Mesenchymal stem cell (in vitro differentiated cells and primary cell): ENCODE data around the gene AKAP6.
A peak's percentile ranks its signal among the peaks of the same experiment; 100 is the strongest.

Source experiments
- DNase-seq: peaks from one replicate; pipeline ENCODE4 v3.0.0-alpha.2; 2013
- H2AFZ ChIP-seq: one replicate; pipeline ENCODE4 v1.6.1; 2013; ENCODE audit warnings: low read depth, mild to moderate bottlenecking, control low read depth, inconsistent platforms, low read length, moderate library complexity
- H2AK5ac ChIP-seq: 2 replicates; pipeline ENCODE4 v1.6.1; 2013; ENCODE audit warnings: low read length, moderate library complexity, mild to moderate bottlenecking, inconsistent platforms; ENCODE audit not compliant: severe bottlenecking
- H2BK120ac ChIP-seq: one replicate; pipeline ENCODE4 v1.6.1; 2013; ENCODE audit warnings: low read depth, mild to moderate bottlenecking, inconsistent platforms, low read length, moderate library complexity
- H2BK12ac ChIP-seq, 2 experiments: one replicate each; pipeline ENCODE4 v1.6.1; 2013; ENCODE audit warnings: inconsistent platforms in 2 of 2, low read length in 2 of 2, mild to moderate bottlenecking in 2 of 2, moderate library complexity in 2 of 2, control low read depth in 1 of 2
- H2BK15ac ChIP-seq: one replicate; pipeline ENCODE4 v1.6.1; 2013; ENCODE audit warnings: mild to moderate bottlenecking, low read depth, inconsistent platforms; ENCODE audit not compliant: poor library complexity, severe bottlenecking
- H2BK5ac ChIP-seq: 2 replicates; pipeline ENCODE4 v1.6.1; 2013; ENCODE audit warnings: low read depth, mild to moderate bottlenecking, low read length, control low read depth, inconsistent platforms; ENCODE audit not compliant: poor library complexity, severe bottlenecking
- H3K14ac ChIP-seq, 2 experiments: one replicate each; pipeline ENCODE4 v1.6.1; 2013; ENCODE audit warnings: inconsistent platforms in 2 of 2, low read length in 2 of 2, control low read depth in 1 of 2, mild to moderate bottlenecking in 1 of 2, moderate library complexity in 1 of 2
- H3K18ac ChIP-seq, 2 experiments: one replicate each; pipeline ENCODE4 v1.6.1; 2013; ENCODE audit warnings: inconsistent platforms in 2 of 2, low read length in 2 of 2, control low read depth in 1 of 2, low read depth in 1 of 2, mild to moderate bottlenecking in 1 of 2
- H3K23ac ChIP-seq, 2 experiments: one replicate each; pipeline ENCODE4 v1.6.1; 2013; ENCODE audit warnings: inconsistent platforms in 2 of 2, low read length in 2 of 2, mild to moderate bottlenecking in 2 of 2, moderate library complexity in 2 of 2, control low read depth in 1 of 2
- H3K27ac ChIP-seq: 2 replicates; pipeline ENCODE4 v1.5.1; 2013; ENCODE audit warnings: mild to moderate bottlenecking, moderate library complexity, low read length, control low read depth, inconsistent platforms; ENCODE audit not compliant: poor library complexity, severe bottlenecking
- H3K27me3 ChIP-seq, 2 experiments: 2 replicates each; pipeline versions ENCODE4 v1.6.1 to v1.7.0; 2013; ENCODE audit warnings: low read length in 2 of 2, mild to moderate bottlenecking in 2 of 2, moderate library complexity in 2 of 2, control low read depth in 1 of 2, inconsistent platforms in 1 of 2; ENCODE audit not compliant: control insufficient read depth in 1 of 2, insufficient read depth in 1 of 2
- H3K36me3 ChIP-seq, 2 experiments: 2 replicates each; pipeline versions ENCODE4 v1.6.1 to v1.7.0; 2013; ENCODE audit warnings: low read length in 2 of 2, control low read depth in 1 of 2, inconsistent platforms in 1 of 2, low read depth in 1 of 2, mild to moderate bottlenecking in 1 of 2; ENCODE audit not compliant: insufficient read depth in 2 of 2, control insufficient read depth in 1 of 2
- H3K4ac ChIP-seq, 2 experiments: one replicate each; pipeline ENCODE4 v1.6.1; 2013; ENCODE audit warnings: inconsistent platforms in 2 of 2, low read length in 2 of 2, mild to moderate bottlenecking in 2 of 2, moderate library complexity in 2 of 2, control low read depth in 1 of 2, low read depth in 1 of 2
- H3K4me1 ChIP-seq: 2 replicates; pipeline ENCODE4 v1.6.1; 2013; ENCODE audit warnings: low read depth, low read length, control low read depth; ENCODE audit not compliant: control insufficient read depth, insufficient read depth
- H3K4me2 ChIP-seq: 2 replicates; pipeline ENCODE4 v1.6.1; 2013; ENCODE audit warnings: low read length, mild to moderate bottlenecking, inconsistent platforms; ENCODE audit not compliant: poor library complexity, severe bottlenecking
- H3K4me3 ChIP-seq, 2 experiments: 2 replicates each; pipeline versions ENCODE4 v1.5.1 to v1.7.0; 2013; ENCODE audit warnings: low read length in 2 of 2, mild to moderate bottlenecking in 2 of 2, control low read depth in 1 of 2, low read depth in 1 of 2; ENCODE audit not compliant: insufficient read depth in 1 of 2
- H3K79me1 ChIP-seq: replicated peaks from 2 replicates; pipeline ENCODE4 v1.6.1; 2013; ENCODE audit warnings: mild to moderate bottlenecking, control low read depth, low read length, inconsistent platforms; ENCODE audit not compliant: poor library complexity, severe bottlenecking
- H3K9ac ChIP-seq: 2 replicates; pipeline ENCODE4 v1.7.0; 2013; ENCODE audit warnings: mild to moderate bottlenecking, low read length, moderate library complexity
- H3K9me3 ChIP-seq: 2 replicates; pipeline ENCODE4 v1.7.0; 2013; ENCODE audit warnings: mild to moderate bottlenecking, low read length; ENCODE audit not compliant: control insufficient read depth
- H4K8ac ChIP-seq: one replicate; pipeline ENCODE4 v1.6.1; 2013; ENCODE audit warnings: inconsistent platforms, mild to moderate bottlenecking, low read length, moderate library complexity
- H4K91ac ChIP-seq: one replicate; pipeline ENCODE4 v1.6.1; 2013; ENCODE audit warnings: mild to moderate bottlenecking, low read length, inconsistent platforms
- WGBS: methylation state at CpG from one replicate; pipeline ENCODE4 v1.1.7; 2013; ENCODE audit warnings: mixed read lengths; 5-methylcytosine and 5-hydroxymethylcytosine counted together

The AKAP6 gene

GRCh38 chr14:32761381-32761968 is 432.4 kb downstream of the AKAP6 start:
- no peak overlapping the region for H3K27ac ChIP-seq
- no peaks in the 10 kb centered on the region for H3K36me3 ChIP-seq
- H3K4me3 ChIP-seq = no peak overlapping the region
- no peaks in the 10 kb centered on the region for H3K9me3 ChIP-seq
- H3K23ac ChIP-seq = no peak overlapping the region
- WGBS = 50% methylated on average over 5 of the region's 5 CpGs
- no peaks in the 10 kb centered on the region for H3K79me1 ChIP-seq
- no peaks in the 10 kb centered on the region for H3K27me3 ChIP-seq
- no peak overlapping the region for H2AK5ac ChIP-seq
- H3K18ac ChIP-seq = no peak overlapping the region
- H3K9ac ChIP-seq = no peak overlapping the region
- no peak overlapping the region for H3K14ac ChIP-seq
- H2AFZ ChIP-seq = no peak overlapping the region
- no peak overlapping the region for H2BK12ac ChIP-seq
- H2BK120ac ChIP-seq = no peak overlapping the region
- H4K8ac ChIP-seq = no peak overlapping the region
- no peak overlapping the region for H2BK5ac ChIP-seq
- peak overlapping the region; percentile 10 for H3K4me2 ChIP-seq
- no peak overlapping the region for H4K91ac ChIP-seq
- peak; percentile 49 for DNase-seq
- H3K4ac ChIP-seq = no peak overlapping the region
- no peaks in the 10 kb centered on the region for H3K4me1 ChIP-seq
- H2BK15ac ChIP-seq = no peak overlapping the region

- Histone ChIP-seq H3K4ac (no peak overlapping the region), H3K36me3 (no peaks in the 10 kb centered on the region), H3K23ac (no peak overlapping the region), H4K91ac (no peak overlapping the region), H3K9ac (no peak overlapping the region), H2BK12ac (no peak overlapping the region), H3K9me3 (no peaks in the 10 kb centered on the region), H2BK120ac (no peak overlapping the region), H3K4me3 (no peak overlapping the region), H3K4me1 (no peaks in the 10 kb centered on the region), H2BK5ac (no peak overlapping the region), H2AK5ac (no peak overlapping the region), H3K27ac (no peak overlapping the region), H3K18ac (no peak overlapping the region), H3K4me2 (no peak overlapping the region), H2BK15ac (no peak overlapping the region), H4K8ac (no peak overlapping the region), H3K27me3 (no peaks in the 10 kb centered on the region), H3K14ac (no peak overlapping the region), H2AFZ (no peak overlapping the region), H3K79me1 (no peaks in the 10 kb centered on the region)
- no peak for DNase-seq
- 100% methylated on average over 1 of the region's 2 CpGs for WGBS
Measured at GRCh38 chr14:32762886-32763285, 433.8 kb downstream of the AKAP6 start.

GRCh38 chr14:32763673-32764072 is 434.6 kb downstream of the AKAP6 start:
- H3K23ac ChIP-seq = no peak overlapping the region
- H3K9ac ChIP-seq = no peak overlapping the region
- H3K27ac ChIP-seq = no peak overlapping the region
- no peaks in the 10 kb centered on the region for H3K9me3 ChIP-seq
- no peak overlapping the region for H2BK5ac ChIP-seq
- H2BK12ac ChIP-seq = no peak overlapping the region
- H3K4me3 ChIP-seq = no peak overlapping the region
- H4K8ac ChIP-seq = no peak overlapping the region
- no peak overlapping the region for H3K4ac ChIP-seq
- no peaks in the 10 kb centered on the region for H3K36me3 ChIP-seq
- H2BK15ac ChIP-seq = no peak overlapping the region
- H3K4me1 ChIP-seq = no peaks in the 10 kb centered on the region
- 100% methylated on average over 1 of the region's 1 CpG for whole genome bisulfite sequencing
- no peaks in the 10 kb centered on the region for H3K79me1 ChIP-seq
- DNase-seq = no peak
- H3K27me3 ChIP-seq = no peaks in the 10 kb centered on the region
- H3K14ac ChIP-seq = no peak overlapping the region
- no peak overlapping the region for H2BK120ac ChIP-seq
- no peak overlapping the region for H3K4me2 ChIP-seq
- H2AK5ac ChIP-seq = no peak overlapping the region
- H2AFZ ChIP-seq = no peak overlapping the region
- no peak overlapping the region for H4K91ac ChIP-seq
- H3K18ac ChIP-seq = no peak overlapping the region

- Histone ChIP-seq H4K91ac (no peak overlapping the region), H3K9ac (no peak overlapping the region), H3K79me1 (no peaks in the 10 kb centered on the region)
Measured at GRCh38 chr14:32764131-32764530, 435.0 kb downstream of the AKAP6 start.

More at GRCh38 chr14:32764131-32764530, 435.0 kb downstream of the AKAP6 start:
- peak overlapping the region; percentile 36 for H3K27ac ChIP-seq
- no peak overlapping the region for H3K4me3 ChIP-seq
- H3K4me1 ChIP-seq = no peaks in the 10 kb centered on the region
- H3K14ac ChIP-seq = no peak overlapping the region
- H3K9me3 ChIP-seq = no peaks in the 10 kb centered on the region
- no peak overlapping the region for H2BK15ac ChIP-seq
- H3K27me3 ChIP-seq = no peaks in the 10 kb centered on the region
- no peak overlapping the region for H3K23ac ChIP-seq
- no peak for DNase-seq
- H2AFZ ChIP-seq = no peak overlapping the region
- H3K18ac ChIP-seq = no peak overlapping the region
- no peak overlapping the region for H3K4ac ChIP-seq
- H3K4me2 ChIP-seq = no peak overlapping the region
- no peak overlapping the region for H2BK120ac ChIP-seq
- no peak overlapping the region for H2BK12ac ChIP-seq
- H3K36me3 ChIP-seq = no peaks in the 10 kb centered on the region
- H4K8ac ChIP-seq = no peak overlapping the region
- H2AK5ac ChIP-seq = no peak overlapping the region
- H2BK5ac ChIP-seq = no peak overlapping the region
